Cerebellar nuclear complex (tissue), 1 donor: ENCODE data around the gene ESR1.
"Not testable (repeated sequence)": the region's sequence is repeated elsewhere in the genome, so short reads cannot be mapped to it uniquely, and the experiment has no call there.

Experiments used
- DNase-seq, 2 experiments: peaks; one replicate each; lab custom pipeline; 2025; lab: John Stamatoyannopoulos, UW

ESR1 gene

GRCh38 chr6:152130441-152130840 lies 323.0 kb downstream of the ESR1 start:
- DNase-seq, result no peak

- DNase-seq, result no peak
Measured at GRCh38 chr6:152135755-152136448, 328.4 kb downstream of the ESR1 start.

- DNase-seq, result no peak
Measured at GRCh38 chr6:152136449-152136825, 329.0 kb downstream of the ESR1 start.

- not testable (repeated sequence) for DNase-seq
Measured at GRCh38 chr6:152138344-152138743, 330.9 kb downstream of the ESR1 start.

GRCh38 chr6:152142105-152142504 lies 334.6 kb downstream of the ESR1 start:
- no peak for DNase-seq

GRCh38 chr6:152143359-152143758 lies 335.9 kb downstream of the ESR1 start:
- no peak for DNase-seq

- DNase-seq, result no peak
Measured at GRCh38 chr6:152146385-152146784, 338.9 kb downstream of the ESR1 start.

- no peak for DNase-seq
Measured at GRCh38 chr6:152147269-152147668, 339.8 kb downstream of the ESR1 start.

- no peak for DNase-seq
Measured at GRCh38 chr6:152148412-152148811, 340.9 kb downstream of the ESR1 start.

- no peak for DNase-seq
Measured at GRCh38 chr6:152150196-152150595, 342.7 kb downstream of the ESR1 start.

- DNase-seq, result no peak
Measured at GRCh38 chr6:152151920-152152319, 344.4 kb downstream of the ESR1 start.

GRCh38 chr6:152154559-152155356 lies 347.3 kb downstream of the ESR1 start:
- DNase-seq, result no peak

GRCh38 chr6:152155792-152156191 lies 348.3 kb downstream of the ESR1 start:
- DNase-seq, result no peak

- no peak for DNase-seq
Measured at GRCh38 chr6:152160346-152160745, 352.9 kb downstream of the ESR1 start.

- DNase-seq, result no peak
Measured at GRCh38 chr6:152161501-152161900, 354.0 kb downstream of the ESR1 start.

- no peak for DNase-seq
Measured at GRCh38 chr6:152164957-152165356, 357.5 kb downstream of the ESR1 start.

GRCh38 chr6:152166497-152166896 lies 359.0 kb downstream of the ESR1 start:
- no peak for DNase-seq

GRCh38 chr6:152166897-152167296 lies 359.4 kb downstream of the ESR1 start:
- DNase-seq, result no peak

GRCh38 chr6:152167641-152168603 lies 360.4 kb downstream of the ESR1 start:
- DNase-seq, result no peak

- DNase-seq, result no peak
Measured at GRCh38 chr6:152170313-152170701, 362.8 kb downstream of the ESR1 start.

GRCh38 chr6:152170702-152171667 lies 363.5 kb downstream of the ESR1 start:
- no peak for DNase-seq
